IPS DF 6.9 (cell line): ENCODE results near the gene LIMS2.

Experiments
- DNase-seq: peaks from one replicate; pipeline ENCODE4 v3.0.0-alpha.2; 2013; ENCODE audit warnings: low read depth, low spot score
- H3K27ac ChIP-seq: one replicate; pipeline ENCODE4 v1.5.1; 2013; ENCODE audit warnings: low read length, control low read depth
- H3K27me3 ChIP-seq: 2 replicates; pipeline ENCODE4 v1.6.1; 2013; ENCODE audit warnings: mild to moderate bottlenecking, low read length; ENCODE audit not compliant: control insufficient read depth, insufficient read depth
- H3K36me3 ChIP-seq: 2 replicates; pipeline ENCODE4 v1.6.1; 2013; ENCODE audit warnings: low read length; ENCODE audit not compliant: control insufficient read depth, insufficient read depth
- H3K4me1 ChIP-seq: 2 replicates; pipeline ENCODE4 v1.6.1; 2013; ENCODE audit warnings: low read length; ENCODE audit not compliant: control insufficient read depth, insufficient read depth
- H3K4me3 ChIP-seq: 2 replicates; pipeline ENCODE4 v1.5.1; 2013; ENCODE audit warnings: mild to moderate bottlenecking, low read length
- H3K9me3 ChIP-seq: 2 replicates; pipeline ENCODE4 v1.6.1; 2013; ENCODE audit warnings: low read length, inconsistent platforms; ENCODE audit not compliant: control insufficient read depth, insufficient read depth
- WGBS: extraction: QIAGEN DNeasy Blood & Tissue Kit; methylation state at CpG from one replicate; pipeline ENCODE4 v1.1.7; 2013; ENCODE audit warnings: mixed read lengths, missing lambda C conversion rate; ENCODE audit not compliant: insufficient read length, insufficient coverage; 5-methylcytosine and 5-hydroxymethylcytosine counted together

LIMS2 gene

GRCh38 chr2:127663566-127664064, 11.7 kb downstream of the LIMS2 start:
- no peak overlapping the region; the same call in 1 of the 2 replicates for H3K4me3 ChIP-seq
- no peaks in the 10 kb centered on the region for H3K4me1 ChIP-seq
- H3K27ac ChIP-seq = no peak overlapping the region
- WGBS = no CpG with 5 or more reads among the region's 6 CpGs
- no peaks in the 10 kb centered on the region for H3K36me3 ChIP-seq
- DNase-seq = no peak
- peaks cover 11% of the 10 kb centered on the region for H3K27me3 ChIP-seq
- H3K9me3 ChIP-seq = no peaks in the 10 kb centered on the region

- H3K9me3 ChIP-seq = no peaks in the 10 kb centered on the region
- peaks cover 11% of the 10 kb centered on the region for H3K27me3 ChIP-seq
- no CpG with 5 or more reads among the region's 9 CpGs for whole genome bisulfite sequencing
- DNase-seq = no peak
- no peaks in the 10 kb centered on the region for H3K4me1 ChIP-seq
- H3K4me3 ChIP-seq = no peak overlapping the region
- no peak overlapping the region for H3K27ac ChIP-seq
- H3K36me3 ChIP-seq = no peaks in the 10 kb centered on the region
These were observed 12.3 kb downstream of the LIMS2 start for GRCh38 chr2:127662937-127663565.

DNA sequence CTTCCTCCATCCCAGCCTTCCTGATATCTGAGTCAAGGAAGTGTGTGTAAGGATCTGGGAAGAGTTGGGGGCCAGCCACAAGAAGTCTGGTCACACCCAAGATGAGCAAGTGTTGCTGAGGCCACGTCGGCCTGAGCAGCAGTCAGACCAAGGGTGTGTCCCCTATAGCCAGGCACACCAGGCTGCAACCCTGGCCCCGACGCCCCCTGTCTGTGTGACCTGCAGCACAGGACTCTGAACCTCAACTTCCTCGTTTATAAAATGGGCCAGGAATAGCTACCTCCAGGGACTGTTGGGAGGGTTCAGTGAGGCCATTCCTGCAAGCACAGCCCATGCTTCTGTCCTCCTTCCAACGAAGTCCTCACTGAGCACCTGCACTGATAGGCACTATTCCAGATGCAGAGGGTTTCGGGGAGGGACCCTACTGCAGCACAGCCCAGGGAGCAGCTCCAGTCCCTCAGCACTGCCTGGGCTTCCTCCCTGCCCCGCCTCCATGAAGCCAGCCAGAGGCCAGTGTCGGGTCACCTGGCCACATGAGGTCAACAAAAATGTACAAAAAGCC, 13.3 kb downstream of the LIMS2 start:
- DNase-seq = no peak
- Histone ChIP-seq H3K36me3 (no peaks in the 10 kb centered on the region), H3K27ac (no peak overlapping the region), H3K9me3 (no peaks in the 10 kb centered on the region), H3K27me3 (peaks cover 11% of the 10 kb centered on the region), H3K4me1 (no peaks in the 10 kb centered on the region), H3K4me3 (no peak overlapping the region)
- no CpG with 5 or more reads among the region's 9 CpGs for WGBS

DNA sequence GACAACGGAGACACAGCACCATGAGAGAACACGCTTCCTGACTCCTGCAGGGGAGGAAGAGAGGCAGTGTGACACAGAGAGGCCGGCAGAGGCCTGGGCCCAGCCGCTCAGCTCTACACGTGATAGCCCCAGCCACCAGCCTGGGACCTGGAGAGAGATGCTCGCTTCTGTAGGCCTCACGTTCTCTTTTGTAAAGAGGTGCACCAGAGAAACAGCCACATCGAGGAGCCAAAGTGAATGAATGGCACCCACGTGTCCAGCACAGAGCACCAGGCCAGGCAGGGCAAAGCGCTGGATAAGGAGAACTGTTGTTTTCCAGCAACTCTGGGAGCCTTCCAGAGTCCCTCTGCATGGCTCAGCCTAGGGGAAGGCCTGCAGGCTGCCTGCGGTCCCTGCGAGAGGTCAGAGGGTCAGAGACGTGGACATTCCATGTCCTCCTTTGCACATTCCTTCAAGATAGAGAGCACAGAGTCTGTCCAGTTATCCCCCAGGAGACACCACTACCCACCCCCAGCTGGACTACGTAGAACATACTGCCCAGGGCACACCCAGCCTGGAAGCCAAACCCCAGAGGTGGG, 14.2 kb downstream of the LIMS2 start:
- Histone ChIP-seq H3K4me3 (no peak overlapping the region), H3K9me3 (no peaks in the 10 kb centered on the region), H3K27me3 (peaks cover 11% of the 10 kb centered on the region), H3K36me3 (no peaks in the 10 kb centered on the region), H3K4me1 (no peaks in the 10 kb centered on the region), H3K27ac (no peak overlapping the region)
- no CpG with 5 or more reads among the region's 14 CpGs for WGBS
- no peak for DNase-seq

DNA sequence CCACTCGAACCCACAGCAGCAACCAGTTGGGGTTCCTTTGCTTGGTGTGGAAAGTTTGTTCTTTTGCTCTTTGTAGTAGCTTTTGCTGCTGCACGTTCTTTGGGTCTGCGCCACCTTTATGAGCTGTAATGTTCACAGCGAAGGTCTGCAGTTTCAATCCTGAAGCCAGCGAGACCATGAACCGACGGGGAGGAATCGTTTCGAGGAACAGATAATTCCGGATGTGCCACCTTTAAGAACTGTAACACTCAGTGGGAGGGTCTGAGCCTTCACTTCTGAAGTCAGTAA, 15.1 kb downstream of the LIMS2 start:
- no peaks in the 10 kb centered on the region for H3K36me3 ChIP-seq
- H3K4me3 ChIP-seq = no peak overlapping the region
- H3K27me3 ChIP-seq = peaks cover 11% of the 10 kb centered on the region
- no CpG with 5 or more reads among the region's 10 CpGs for WGBS
- no peaks in the 10 kb centered on the region for H3K9me3 ChIP-seq
- no peak for DNase-seq
- H3K27ac ChIP-seq = no peak overlapping the region
- no peaks in the 10 kb centered on the region for H3K4me1 ChIP-seq

- Histone ChIP-seq H3K36me3 (no peaks in the 10 kb centered on the region), H3K27me3 (peaks cover 7% of the 10 kb centered on the region), H3K4me3 (no peak overlapping the region), H3K27ac (no peak overlapping the region), H3K4me1 (no peaks in the 10 kb centered on the region), H3K9me3 (no peaks in the 10 kb centered on the region)
- WGBS = no CpG with 5 or more reads among the region's 14 CpGs
- no peak for DNase-seq
These were observed 15.7 kb downstream of the LIMS2 start for GRCh38 chr2:127659408-127660290.

GRCh38 chr2:127658641-127659407, 16.5 kb downstream of the LIMS2 start:
- H3K4me1 ChIP-seq = no peaks in the 10 kb centered on the region
- no peak overlapping the region for H3K27ac ChIP-seq
- H3K4me3 ChIP-seq = no peak overlapping the region
- WGBS = no CpG with 5 or more reads among the region's 20 CpGs
- H3K9me3 ChIP-seq = no peaks in the 10 kb centered on the region
- H3K27me3 ChIP-seq = peaks cover 4% of the 10 kb centered on the region
- no peak for DNase-seq
- H3K36me3 ChIP-seq = no peaks in the 10 kb centered on the region

GRCh38 chr2:127658146-127658545, 17.2 kb downstream of the LIMS2 start:
- no peak overlapping the region for H3K4me3 ChIP-seq
- WGBS = no CpG with 5 or more reads among the region's 6 CpGs
- no peaks in the 10 kb centered on the region for H3K4me1 ChIP-seq
- H3K27me3 ChIP-seq = peaks cover 2% of the 10 kb centered on the region; the same call in 1 of the 2 replicates
- DNase-seq = no peak
- H3K27ac ChIP-seq = no peak overlapping the region
- no peaks in the 10 kb centered on the region for H3K36me3 ChIP-seq
- H3K9me3 ChIP-seq = no peaks in the 10 kb centered on the region

- no peak overlapping the region for H3K4me3 ChIP-seq
- WGBS = no CpG with 5 or more reads among the region's 17 CpGs
- H3K27ac ChIP-seq = no peak overlapping the region
- H3K36me3 ChIP-seq = no peaks in the 10 kb centered on the region
- H3K9me3 ChIP-seq = no peaks in the 10 kb centered on the region
- no peaks in the 10 kb centered on the region for H3K4me1 ChIP-seq
- DNase-seq = no peak
- H3K27me3 ChIP-seq = no peaks in the 10 kb centered on the region
These were observed 18.1 kb downstream of the LIMS2 start for GRCh38 chr2:127657232-127657595.
